CD4-positive, alpha-beta T cell treated with Interleukin-17A for 4 hours (primary cell): ENCODE measurements around the gene MOG.
"Not testable (repeated sequence)": the region's sequence is repeated elsewhere in the genome, so short reads cannot be mapped to it uniquely, and the experiment has no call there.

Experiments
- DNase-seq: peaks from one replicate; pipeline ENCODE4 v3.0.0-alpha.2; 2020; ENCODE audit warnings: mixed read lengths

MOG gene

GRCh38 chr6:29641430-29642148 is 15.3 kb upstream of the MOG start:
- DNase-seq, result peak; percentile 74

- DNase-seq, result no peak
Measured at GRCh38 chr6:29647927-29648642, 8.8 kb upstream of the MOG start.

DNA sequence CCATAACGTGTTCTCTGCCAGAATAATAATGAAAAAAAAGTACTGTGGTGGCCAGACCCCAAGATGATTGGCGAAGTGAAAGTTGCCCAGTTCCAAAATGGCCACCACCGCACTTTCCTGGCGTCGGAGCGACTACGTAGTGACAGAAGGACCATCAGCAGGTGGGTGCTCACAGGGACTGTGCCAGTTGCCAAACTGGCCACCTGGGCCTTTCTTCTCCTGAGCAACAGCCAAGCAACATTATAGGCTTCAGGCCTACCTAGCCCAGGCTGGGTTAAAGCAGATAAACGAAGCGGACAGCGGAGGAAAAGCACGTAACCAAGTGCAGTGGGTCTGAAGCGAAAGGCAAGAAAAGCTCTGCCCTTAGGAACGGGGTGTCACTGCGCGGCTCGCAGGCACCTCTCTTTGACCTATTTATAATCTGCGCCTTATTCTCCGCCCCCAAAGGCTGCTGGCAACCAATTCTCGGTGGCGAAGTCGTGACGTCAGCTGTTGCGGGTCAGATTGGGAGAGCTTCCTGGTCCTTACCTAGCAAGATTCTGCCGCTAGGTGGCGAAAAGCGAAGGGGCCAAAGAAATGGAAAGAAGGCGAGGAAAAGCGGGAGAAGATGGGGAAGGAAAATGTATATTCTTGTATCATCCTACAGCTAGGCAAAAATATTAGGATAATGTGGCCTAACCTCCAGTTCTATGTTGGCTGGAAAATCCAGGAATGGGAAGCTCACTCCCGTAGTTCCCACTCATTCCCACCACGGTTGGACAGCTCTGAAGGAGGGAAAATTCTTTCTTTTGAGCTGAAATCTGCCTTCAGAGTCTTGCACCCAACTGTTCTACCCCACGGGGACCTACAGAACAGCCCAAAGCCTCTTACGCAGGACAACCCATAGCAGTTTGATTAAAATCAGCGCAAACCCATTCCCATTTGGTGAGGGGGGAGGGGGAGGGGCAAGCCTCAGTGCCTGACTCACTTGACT is 6.9 kb upstream of the MOG start:
- DNase-seq, result peak; percentile 99

DNA sequence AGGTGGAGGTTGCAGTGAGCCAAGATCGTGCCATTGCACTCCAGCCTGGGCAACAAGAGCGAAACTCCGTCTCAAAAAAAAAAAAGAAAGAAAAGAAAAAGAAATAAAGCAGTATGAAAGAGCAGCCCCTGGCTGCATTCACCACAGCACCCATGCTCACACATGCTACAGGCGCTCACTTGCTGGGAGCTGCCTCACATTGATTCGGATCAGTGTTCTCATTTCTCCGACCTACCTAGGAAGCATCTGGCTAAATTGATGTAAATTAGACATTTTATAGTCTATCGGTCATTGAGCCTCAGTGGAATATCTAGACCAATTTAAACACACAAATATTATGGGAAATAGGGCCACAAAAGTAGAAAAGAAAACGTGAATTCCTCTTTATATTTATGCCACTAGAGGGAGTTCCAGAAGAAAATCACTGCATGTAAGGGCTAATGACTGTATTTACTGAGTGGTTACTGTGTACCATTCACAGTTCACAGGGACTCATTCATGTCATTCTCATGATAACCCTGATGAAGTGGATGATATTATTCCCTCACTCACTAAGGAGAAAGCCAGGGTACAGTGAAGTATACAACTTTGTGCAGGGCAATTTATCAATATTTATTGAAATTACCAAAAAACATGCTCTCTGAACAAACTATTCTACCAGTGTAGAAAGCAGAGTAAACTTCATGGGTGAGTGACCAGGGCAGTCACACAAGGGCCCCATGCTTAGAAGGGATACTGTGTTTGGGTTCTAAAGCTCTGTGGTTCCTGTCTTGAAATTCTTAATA is 5.3 kb upstream of the MOG start:
- DNase-seq, result no peak

GRCh38 chr6:29652198-29652584 is 4.7 kb upstream of the MOG start:
- DNase-seq, result no peak

DNA sequence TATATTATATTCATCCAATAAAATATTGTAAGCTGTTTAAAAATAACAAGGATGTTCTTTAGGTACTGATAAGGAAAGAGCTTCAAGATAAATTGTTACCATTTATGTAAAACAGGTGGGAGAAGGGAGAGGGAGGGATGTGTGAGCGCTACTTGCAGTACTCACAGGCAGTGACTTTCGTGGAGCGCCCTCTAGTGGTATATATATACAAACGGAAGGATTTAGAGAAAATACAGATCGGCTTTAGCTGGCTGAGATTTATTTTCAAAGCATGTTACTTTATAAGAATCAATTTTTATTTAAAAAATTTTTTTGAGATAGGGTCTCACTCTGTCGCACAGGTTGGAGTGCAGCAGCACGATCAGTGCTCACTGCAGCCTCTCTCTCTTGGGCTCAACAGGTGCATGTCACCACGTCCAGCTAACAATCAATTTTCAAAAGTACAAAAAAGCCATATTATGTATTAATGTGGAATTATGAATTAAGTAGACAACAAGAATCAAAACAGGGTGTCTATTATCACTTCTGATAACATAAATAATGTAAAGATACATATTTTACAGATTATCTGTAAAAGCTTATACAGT is 3.3 kb upstream of the MOG start:
- DNase-seq, result peak; percentile 64

DNA sequence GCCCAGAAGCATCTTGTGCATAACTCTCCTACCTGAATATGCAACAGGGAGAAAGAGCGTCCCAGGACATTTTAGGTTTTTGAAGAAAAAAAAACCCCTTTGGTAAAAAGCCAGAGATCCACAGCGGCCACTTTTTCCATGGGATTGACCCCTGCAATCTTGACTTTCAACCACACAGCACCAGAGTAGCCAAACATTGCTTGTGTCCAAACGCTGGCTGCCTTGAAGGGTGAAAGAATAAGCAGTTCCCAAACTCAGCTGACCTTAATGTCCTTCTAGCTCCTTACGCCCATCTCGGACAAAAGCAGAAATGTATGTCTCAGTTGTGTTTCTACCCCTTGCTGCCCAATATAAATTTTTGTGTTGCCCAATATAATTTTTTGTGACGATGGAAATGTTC is 1.2 kb upstream of the MOG start:
- DNase-seq, result no peak

GRCh38 chr6:29656157-29656556 is 735 bp upstream of the MOG start:
- DNase-seq, result no peak

- DNase-seq, result no peak
Measured at GRCh38 chr6:29661071-29661470, 4.2 kb downstream of the MOG start.

GRCh38 chr6:29661502-29662141 is 4.7 kb downstream of the MOG start:
- not testable (repeated sequence) for DNase-seq

GRCh38 chr6:29663300-29664042 is 6.6 kb downstream of the MOG start:
- DNase-seq, result no peak

- DNase-seq, result no peak
Measured at GRCh38 chr6:29665942-29666825, 9.3 kb downstream of the MOG start.

GRCh38 chr6:29666826-29667130 is 9.9 kb downstream of the MOG start:
- DNase-seq, result no peak

DNA sequence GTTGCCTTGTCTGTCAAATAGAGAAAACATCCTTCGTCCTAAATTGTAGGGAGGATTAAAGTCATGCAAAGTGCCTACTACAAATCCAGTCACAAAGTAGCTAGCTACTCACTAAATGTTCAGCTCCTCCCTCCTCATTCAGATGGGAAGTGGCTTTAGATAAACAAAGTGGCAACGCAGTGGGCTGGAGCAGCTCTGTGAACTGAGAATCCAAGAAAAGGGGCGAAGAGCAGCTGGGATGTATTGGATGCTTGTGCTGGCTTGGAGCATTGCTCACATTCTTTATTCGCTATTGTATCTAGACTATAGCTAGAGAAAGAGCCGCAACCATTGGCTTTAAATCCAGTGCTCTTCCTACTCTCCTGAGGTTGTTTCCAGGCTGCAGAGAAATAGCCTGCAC is 10.3 kb downstream of the MOG start:
- DNase-seq, result no peak

DNA sequence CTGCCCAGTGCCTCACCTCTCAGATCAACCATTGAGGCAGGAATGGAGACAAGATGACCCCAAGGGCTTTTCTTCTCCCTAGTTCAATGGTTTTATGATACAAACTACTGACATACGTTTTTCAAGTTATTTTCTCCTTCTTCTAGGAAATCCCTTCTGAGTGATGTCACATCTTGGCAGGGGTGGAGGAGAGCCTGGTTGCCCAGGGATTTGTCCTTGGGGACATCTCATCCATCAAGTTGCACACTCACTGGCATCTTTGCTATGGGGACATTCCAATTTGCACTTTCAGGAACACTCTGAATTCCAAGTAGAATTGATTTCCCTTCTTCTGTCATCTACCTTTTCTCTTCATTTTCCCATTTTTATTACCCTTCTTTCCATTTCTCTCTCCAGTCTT is 14.1 kb downstream of the MOG start:
- DNase-seq, result no peak

GRCh38 chr6:29672116-29672515 is 15.2 kb downstream of the MOG start:
- DNase-seq, result not testable (repeated sequence)

DNA sequence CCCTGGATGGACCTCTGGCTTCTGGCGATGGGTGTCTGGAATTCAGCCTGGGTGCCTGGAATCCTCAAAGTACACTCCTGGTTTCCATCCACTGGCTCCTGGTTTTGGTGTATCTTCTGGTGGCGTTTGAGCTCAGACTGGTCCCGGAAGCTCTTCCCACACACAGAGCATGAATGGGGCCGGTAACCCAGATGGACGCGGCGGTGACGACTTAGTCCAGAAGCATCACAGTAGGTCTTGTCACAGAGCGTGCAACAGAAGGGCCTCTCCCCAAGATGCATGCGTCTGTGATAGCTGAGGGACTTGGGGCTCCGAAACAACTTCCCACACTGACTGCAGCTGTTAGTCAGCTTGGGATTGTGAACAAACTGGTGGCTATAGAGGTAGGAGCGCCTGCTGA is 16.3 kb downstream of the MOG start:
- DNase-seq, result no peak

DNA sequence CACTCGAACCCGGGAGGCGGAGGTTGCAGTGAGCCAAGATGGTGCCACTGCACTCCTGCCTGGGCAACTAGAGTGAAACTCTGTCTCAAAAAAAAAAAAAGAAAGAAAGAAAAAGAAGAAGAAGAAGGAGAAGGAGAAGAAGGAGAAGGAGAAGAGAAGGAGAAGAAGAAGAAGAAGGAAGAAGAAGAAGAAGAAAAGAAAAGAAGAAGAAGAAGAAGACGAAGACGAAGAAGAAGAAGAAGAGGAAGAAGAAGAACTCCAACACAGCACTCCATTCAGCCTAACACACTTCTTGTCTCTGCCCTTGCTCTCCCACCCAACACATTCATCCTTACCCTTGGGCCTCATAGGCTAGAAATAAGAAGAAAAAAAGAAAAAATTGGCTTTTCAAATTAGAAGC is 17.1 kb downstream of the MOG start:
- DNase-seq, result no peak

- DNase-seq, result no peak
Measured at GRCh38 chr6:29675561-29675960, 18.7 kb downstream of the MOG start.

GRCh38 chr6:29676981-29677601 is 20.2 kb downstream of the MOG start:
- no peak for DNase-seq
